Measurements from ENCODE around the gene PBX1. TPM values are rescaled to one million over a fixed set of nuclear protein-coding genes. Genes with fewer than 3 reads are reported as not detected.

The PBX1 gene
- total RNA-seq, 2 experiments from 2014 or later: not detected

GRCh38 chr1:164867590-164867989 lies 308.6 kb downstream of the PBX1 start:
- no peaks in the 10 kb centered on the region for H3K9me3 Mint-ChIP-seq
- H3K4me3 Mint-ChIP-seq: no peak overlapping the region
- intact Hi-C loops (cut with micrococcal nuclease): no loop called here
- ATAC-seq (no peak), DNase-seq (no peak)
- no peaks in the 10 kb centered on the region for H3K4me1 Mint-ChIP-seq (ENCODE audit: low read depth)
- ChIA-PET CTCF (no interaction called here), POLR2A (no interaction called here)
- TF ChIP-seq CTCF (IDR thresholded peaks at IDR 0.05): no peak
- H3K27ac Mint-ChIP-seq: no peak overlapping the region
- H3K36me3 Mint-ChIP-seq (ENCODE audit: low read depth): no peaks in the 10 kb centered on the region
- H3K27me3 Mint-ChIP-seq: no peaks in the 10 kb centered on the region

- ATAC-seq: no peak
- no peaks in the 10 kb centered on the region for H3K4me1 Mint-ChIP-seq (ENCODE audit: low read depth)
- H3K9me3 Mint-ChIP-seq: no peaks in the 10 kb centered on the region
- H3K27ac Mint-ChIP-seq: no peak overlapping the region
- no peak for TF ChIP-seq CTCF (IDR thresholded peaks at IDR 0.05)
- H3K36me3 Mint-ChIP-seq (ENCODE audit: low read depth): no peaks in the 10 kb centered on the region
- H3K4me3 Mint-ChIP-seq: no peak overlapping the region
- no peak for DNase-seq
- POLR2A ChIA-PET: no interaction called here
- CTCF ChIA-PET: no interaction called here
- intact Hi-C loops (cut with micrococcal nuclease): no loop called here
- no peaks in the 10 kb centered on the region for H3K27me3 Mint-ChIP-seq
Measured at GRCh38 chr1:164868990-164869389, 310.0 kb downstream of the PBX1 start.

GRCh38 chr1:164875518-164875917 lies 316.5 kb downstream of the PBX1 start:
- ChIA-PET CTCF (no interaction called here), POLR2A (no interaction called here)
- DNase-seq (no peak), ATAC-seq (no peak)
- Mint-ChIP-seq H3K27me3 (no peaks in the 10 kb centered on the region), H3K36me3 (ENCODE audit: low read depth) (no peaks in the 10 kb centered on the region), H3K4me3 (no peak overlapping the region), H3K9me3 (no peaks in the 10 kb centered on the region), H3K27ac (no peak overlapping the region), H3K4me1 (ENCODE audit: low read depth) (no peaks in the 10 kb centered on the region)
- intact Hi-C loops (cut with micrococcal nuclease): no loop called here
- TF ChIP-seq CTCF (IDR thresholded peaks at IDR 0.05): no peak

- Mint-ChIP-seq H3K4me1 (ENCODE audit: low read depth) (no peaks in the 10 kb centered on the region), H3K4me3 (no peak overlapping the region), H3K27ac (no peak overlapping the region), H3K27me3 (no peaks in the 10 kb centered on the region), H3K9me3 (no peaks in the 10 kb centered on the region), H3K36me3 (ENCODE audit: low read depth) (no peaks in the 10 kb centered on the region)
- TF ChIP-seq CTCF (IDR thresholded peaks at IDR 0.05): no peak
- ATAC-seq (no peak), DNase-seq (no peak)
- intact Hi-C loops (cut with micrococcal nuclease): no loop called here
- CTCF ChIA-PET: no interaction called here
- POLR2A ChIA-PET: no interaction called here
Measured at GRCh38 chr1:164876398-164877116, 317.6 kb downstream of the PBX1 start.

- no peak for TF ChIP-seq CTCF (IDR thresholded peaks at IDR 0.05)
- Mint-ChIP-seq H3K36me3 (ENCODE audit: low read depth) (no peaks in the 10 kb centered on the region), H3K9me3 (no peaks in the 10 kb centered on the region), H3K4me1 (ENCODE audit: low read depth) (no peaks in the 10 kb centered on the region), H3K27me3 (no peaks in the 10 kb centered on the region), H3K27ac (no peak overlapping the region), H3K4me3 (no peak overlapping the region)
- POLR2A ChIA-PET: no interaction called here
- DNase-seq: no peak
- no peak for ATAC-seq
- CTCF ChIA-PET: no interaction called here
- intact Hi-C loops (cut with micrococcal nuclease): no loop called here
Measured at GRCh38 chr1:164880199-164880598, 321.2 kb downstream of the PBX1 start.

Measured in activated CD8-positive, alpha-beta T cell treated with anti-CD3 and anti-CD28 coated beads for 36 hours (primary cell).